Effector CD4-positive, alpha-beta T cell (primary cell): ENCODE measurements around the gene PLPPR2.
"Not testable (repeated sequence)": the region's sequence is repeated elsewhere in the genome, so short reads cannot be mapped to it uniquely, and the experiment has no call there.

Experiments
- DNase-seq: peaks from one replicate; pipeline ENCODE4 v3.0.0-alpha.2; 2020

The PLPPR2 gene

GRCh38 chr19:11342429-11342828, 12.8 kb upstream of the PLPPR2 start:
- no peak for DNase-seq

DNA sequence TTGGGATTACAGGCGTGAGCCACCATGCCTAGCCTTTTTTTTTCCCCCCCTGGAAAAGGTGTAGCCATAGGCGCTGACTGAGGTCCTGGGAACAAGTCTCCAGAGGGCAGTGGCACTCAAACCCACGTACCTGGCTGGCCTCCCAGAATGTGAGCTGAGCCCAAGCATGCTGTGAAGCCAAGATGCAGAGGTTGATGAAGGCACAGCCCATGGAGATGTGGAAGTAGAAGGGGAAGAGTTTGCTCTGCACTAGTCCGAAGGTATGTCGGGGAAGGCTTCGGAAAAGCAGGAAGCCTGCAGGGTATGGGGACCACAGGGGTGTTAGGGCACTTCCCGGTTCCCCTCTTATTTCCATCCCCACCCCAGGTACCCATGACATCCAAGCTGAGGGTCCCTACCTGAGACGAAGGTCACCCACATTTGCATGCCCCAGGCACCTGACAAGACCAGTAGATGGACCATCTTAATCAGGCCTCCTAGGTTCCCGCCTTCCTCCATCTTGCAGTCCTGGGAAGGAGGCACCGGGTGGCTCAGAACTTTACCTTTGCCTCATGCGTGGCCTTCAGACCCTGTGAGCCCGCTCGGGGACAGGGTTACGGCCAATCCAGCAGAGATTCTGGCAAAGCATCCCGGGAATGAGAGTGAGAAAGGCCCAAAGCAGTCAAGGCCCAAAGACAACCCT, 10.0 kb upstream of the PLPPR2 start:
- no peak for DNase-seq

DNA sequence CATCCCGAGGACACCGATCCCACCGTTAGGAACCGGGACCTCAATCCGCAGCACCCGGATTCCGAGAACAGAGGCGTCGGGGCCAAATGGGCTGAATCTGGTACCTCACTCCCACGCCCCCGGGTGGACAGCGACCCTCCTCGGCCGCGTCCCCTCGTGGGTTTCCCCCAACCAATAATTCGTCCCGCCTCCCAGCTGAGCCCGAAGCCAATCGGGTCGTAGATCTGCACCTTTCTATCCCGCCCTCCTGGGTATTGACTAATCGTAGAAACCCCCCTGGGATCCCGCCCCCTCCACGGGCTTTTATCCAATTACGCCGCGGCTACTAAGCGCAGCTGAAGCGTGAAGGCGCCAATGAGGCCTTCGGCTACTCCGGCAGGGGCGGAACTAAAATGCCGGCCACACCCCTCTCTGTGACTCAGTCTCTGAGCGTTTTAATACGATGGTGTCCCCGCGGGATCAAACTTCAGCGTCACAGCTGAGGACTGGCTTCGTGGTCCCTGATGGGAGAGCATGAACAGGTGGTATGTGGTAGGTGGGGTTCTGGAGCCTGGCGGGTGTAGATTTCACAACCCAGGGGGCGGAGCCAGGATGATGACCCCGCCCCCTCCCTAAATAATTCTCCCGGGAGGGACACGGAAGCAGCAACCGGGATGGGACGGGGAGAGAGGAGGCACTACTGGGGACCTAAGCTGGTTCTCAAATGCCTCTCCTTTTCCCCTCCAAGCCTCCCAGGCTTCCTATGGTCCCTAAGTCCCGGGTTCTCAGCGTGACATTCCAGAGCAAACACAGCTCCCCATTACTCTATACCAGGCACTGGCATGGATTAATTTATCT, 8.9 kb upstream of the PLPPR2 start, which contains the start of the genes CCDC159 and TMEM205:
CCDC159 (plus strand) TSS at position 416 of the 837 bp plus-strand sequence; CDS start at position 504, 88 bp downstream.
TMEM205 (minus strand) TSS at position 165 of the 837 bp plus-strand sequence. CDS start 649 bp downstream, outside the sequence.
- peak; percentile 98 for DNase-seq

GRCh38 chr19:11347546-11348039, 7.6 kb upstream of the PLPPR2 start:
- DNase-seq, result no peak

- DNase-seq, result no peak
These were observed 6.1 kb upstream of the PLPPR2 start for GRCh38 chr19:11349171-11349570.

DNA sequence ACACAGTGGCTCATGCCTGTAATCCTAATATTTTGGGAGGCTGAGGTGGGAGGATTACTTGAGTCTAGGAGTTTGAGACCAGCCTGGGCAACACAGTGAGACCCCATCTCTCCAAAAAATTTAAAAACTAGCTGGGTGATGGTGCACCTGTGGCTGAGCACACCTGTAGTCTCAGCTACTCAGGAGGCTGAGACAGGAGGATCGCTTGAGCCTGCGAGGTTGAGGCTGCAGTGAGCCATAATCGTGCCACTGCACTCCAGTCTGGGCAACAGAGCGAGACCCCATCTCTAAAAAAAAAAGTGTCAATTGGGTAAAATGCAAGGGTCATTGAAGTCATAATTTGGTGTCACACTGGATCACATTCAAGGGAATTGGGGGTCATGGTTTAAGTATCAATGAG, 1.1 kb upstream of the PLPPR2 start:
- not testable (repeated sequence) for DNase-seq

DNA sequence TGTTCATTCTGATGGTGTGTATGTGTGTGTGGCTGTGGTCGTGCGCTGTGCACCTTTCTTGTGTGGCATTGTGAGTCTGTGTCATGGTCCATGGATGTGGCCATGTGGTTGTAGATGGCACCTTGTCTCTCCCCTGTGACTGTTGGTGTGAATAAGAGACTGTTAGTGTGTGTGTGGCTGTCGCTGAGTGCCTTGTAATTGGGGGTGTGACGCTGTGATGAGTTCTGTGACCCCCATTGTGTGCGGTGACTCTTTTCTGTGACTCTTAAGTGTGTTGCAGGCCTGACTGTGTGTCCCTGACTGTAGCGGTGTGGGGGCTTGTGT, 804 bp downstream of the PLPPR2 start:
- DNase-seq, result no peak

GRCh38 chr19:11356676-11357550, 1.7 kb downstream of the PLPPR2 start:
- DNase-seq, result no peak

DNA sequence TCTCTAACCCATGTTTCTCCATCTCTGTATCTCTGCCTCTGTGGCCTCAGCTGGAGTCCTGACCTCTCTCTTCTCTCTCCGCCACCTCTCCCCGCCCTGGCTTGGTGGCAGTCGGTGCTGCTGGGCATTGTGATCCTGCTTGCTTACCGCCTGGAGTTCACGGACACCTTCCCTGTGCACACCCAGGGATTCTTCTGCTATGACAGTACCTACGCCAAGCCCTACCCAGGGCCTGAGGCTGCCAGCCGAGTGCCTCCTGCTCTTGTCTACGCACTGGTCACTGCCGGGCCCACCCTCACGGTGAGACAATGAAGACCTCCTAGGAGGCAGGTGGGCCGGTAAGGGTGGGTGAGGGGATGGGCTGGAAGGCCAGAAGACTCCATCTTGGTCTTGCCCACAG, 4.2 kb downstream of the PLPPR2 start:
- no peak for DNase-seq

GRCh38 chr19:11361037-11361770, 6.0 kb downstream of the PLPPR2 start:
- DNase-seq, result no peak

DNA sequence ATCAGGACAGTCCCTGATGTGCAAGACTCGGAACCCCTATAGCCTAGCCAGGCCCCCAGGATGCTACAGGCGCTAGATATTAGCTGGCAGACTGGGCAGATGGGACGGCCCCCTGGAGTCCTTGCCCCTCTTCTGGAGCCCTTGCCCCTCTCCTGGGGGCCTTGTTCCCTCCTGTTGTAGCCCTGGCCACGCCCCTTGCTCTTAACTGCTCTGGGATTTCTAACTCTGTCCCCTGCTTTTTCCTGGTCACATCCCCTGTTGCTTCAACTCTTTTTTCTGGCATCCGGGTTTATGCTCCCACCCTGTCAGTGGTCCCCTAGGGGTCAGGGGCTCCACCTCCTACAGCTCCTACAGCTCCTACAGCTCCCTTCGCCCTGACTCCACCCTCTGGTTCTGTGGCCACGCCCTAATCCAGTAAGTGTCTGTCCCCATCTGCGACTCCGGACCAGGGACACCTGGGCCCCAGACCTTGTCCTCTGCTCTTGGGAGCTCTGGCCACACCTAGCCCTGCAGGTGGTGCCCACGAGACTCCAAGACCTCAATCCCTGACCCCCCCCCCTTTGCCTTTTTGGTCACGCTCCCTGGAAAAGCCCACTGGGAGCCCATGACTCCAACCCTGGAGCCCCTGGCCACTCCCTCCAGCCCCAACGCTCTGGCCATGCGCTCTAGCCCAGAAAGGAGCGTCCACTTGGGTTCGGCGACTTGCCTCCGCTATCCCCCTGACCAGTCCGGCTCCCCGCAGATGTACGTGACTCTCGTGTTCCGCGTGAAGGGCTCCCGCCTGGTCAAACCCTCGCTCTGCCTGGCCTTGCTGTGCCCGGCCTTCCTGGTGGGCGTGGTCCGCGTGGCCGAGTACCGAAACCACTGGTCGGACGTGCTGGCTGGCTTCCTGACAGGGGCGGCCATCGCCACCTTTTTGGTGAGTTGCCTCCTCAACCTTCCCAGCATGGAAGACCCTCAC, 6.8 kb downstream of the PLPPR2 start:
- DNase-seq, result no peak

DNA sequence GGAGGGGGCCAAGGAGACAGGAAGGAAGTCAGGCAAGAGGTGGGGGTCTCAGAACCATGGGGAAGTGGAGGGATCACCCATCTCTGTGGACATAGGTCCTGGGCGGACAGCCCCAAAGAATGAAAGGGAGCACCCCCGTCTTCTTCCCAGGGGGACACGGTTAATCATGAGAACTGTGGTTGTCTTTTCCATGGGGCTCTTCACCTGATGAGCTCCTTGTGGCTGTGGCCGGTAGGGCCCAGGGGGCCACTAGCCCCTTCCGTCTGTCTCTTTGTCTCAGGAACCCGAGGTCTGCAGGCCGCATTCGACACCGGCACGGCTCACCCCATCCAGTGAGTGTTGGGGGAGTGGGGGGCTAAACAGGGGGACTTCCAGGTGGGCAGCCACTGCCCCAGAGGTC, 8.6 kb downstream of the PLPPR2 start:
- no peak for DNase-seq

DNA sequence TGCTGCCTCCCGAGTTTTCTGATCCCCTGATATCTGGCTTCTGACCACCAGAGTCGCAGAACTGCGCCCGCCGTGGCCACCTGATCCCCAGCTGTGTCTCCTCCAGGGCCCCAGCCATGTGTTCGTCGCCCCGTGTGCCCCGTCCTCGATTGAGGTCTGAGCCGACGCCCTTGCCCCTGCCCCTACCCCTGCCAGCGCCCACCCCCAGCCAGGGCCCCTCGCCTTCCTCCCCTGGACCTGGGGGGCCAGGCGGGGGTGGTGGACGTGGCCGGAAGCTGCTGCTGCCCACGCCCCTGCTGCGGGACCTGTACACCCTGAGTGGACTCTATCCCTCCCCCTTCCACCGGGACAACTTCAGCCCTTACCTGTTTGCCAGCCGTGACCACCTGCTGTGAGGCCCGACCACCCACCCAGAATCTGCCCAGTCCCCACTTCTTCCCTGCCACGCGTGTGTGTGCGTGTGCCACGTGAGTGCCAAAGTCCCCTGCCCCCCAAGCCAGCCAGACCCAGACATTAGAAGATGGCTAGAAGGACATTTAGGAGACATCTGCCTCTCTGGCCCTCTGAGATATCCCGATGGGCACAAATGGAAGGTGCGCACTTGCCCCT, 9.2 kb downstream of the PLPPR2 start:
- DNase-seq, result no peak

DNA sequence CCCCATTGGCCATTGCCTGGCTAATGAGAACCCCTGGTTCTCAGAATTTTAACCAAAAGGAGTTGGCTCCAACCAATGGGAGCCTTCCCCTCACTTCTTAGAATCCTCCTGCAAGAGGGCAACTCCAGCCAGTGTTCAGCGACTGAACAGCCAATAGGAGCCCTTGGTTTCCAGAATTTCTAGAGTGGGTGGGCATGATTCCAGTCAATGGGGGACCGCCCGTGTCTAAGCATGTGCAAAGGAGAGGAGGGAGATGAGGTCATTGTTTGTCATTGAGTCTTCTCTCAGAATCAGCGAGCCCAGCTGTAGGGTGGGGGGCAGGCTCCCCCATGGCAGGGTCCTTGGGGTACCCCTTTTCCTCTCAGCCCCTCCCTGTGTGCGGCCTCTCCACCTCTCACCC, 9.7 kb downstream of the PLPPR2 start:
- DNase-seq, result no peak

DNA sequence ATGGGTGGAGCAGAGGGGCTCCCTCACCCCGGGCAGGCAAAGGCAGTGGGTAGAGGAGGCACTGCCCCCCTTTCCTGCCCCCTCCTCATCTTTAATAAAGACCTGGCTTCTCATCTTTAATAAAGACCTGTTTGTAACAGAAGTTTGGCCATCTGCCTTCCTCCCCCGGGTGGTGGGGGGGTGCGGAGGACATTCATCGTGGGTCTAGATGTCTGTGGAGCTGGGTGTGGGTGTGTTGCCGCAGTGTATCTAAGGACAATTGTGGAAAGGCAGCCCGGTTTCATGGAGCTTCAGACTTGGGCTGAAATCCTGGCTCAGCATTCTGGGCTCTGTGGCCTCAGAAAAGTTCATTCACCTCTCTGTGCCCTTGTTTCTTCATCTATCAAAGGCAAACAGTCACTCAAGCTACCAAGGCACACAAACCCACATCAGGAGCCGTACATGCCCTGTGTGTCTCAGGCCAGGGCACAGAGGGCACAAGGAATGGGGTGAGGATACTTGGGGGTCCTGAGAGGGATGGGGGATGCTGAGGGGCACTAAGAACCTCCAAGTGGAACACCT, 10.4 kb downstream of the PLPPR2 start:
- DNase-seq, result no peak

GRCh38 chr19:11367528-11367927, 12.3 kb downstream of the PLPPR2 start:
- DNase-seq, result no peak

GRCh38 chr19:11370744-11371143, 15.5 kb downstream of the PLPPR2 start:
- no peak for DNase-seq

- no peak for DNase-seq
These were observed 18.1 kb downstream of the PLPPR2 start for GRCh38 chr19:11373166-11373884.

DNA sequence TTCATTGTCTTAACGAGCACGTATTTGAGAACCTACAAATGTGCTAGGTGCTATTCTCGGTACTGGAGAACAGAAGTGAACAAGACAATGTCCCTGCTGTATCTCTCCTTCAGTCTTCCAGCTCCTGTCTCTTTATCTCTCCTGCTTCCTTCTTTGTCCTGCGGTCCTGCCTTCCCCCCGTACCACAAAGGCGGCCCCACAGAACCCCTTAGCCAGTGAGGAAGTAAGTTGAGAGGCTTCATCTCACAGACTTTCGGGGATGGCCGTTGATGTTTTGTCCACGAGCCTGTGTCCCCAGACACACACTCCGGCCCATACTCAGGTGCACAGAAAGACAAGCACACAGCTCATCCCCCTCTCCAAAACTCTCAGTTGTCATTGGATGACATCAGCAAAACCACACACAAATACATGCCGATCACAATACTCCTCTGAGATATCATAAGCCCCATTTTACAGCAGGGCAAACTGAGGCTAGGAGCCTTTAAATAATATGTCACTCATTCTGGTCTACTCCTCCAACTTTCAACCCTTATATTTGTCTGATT, 18.7 kb downstream of the PLPPR2 start:
- DNase-seq, result no peak
